HG03460 (cell line): ENCODE data around the gene SEMA4D.

Experiments used
- ATAC-seq: cut with Tn5 transposase; IDR thresholded peaks from one replicate; pipeline ENCODE4 v1.9.1; 2021; ENCODE audit not compliant: unreplicated experiment

Gene SEMA4D

GRCh38 chr9:89414670-89415324 lies 83.1 kb downstream of the SEMA4D start:
- no peak for ATAC-seq

- ATAC-seq, result no peak
Observed at GRCh38 chr9:89413963-89414638, 83.8 kb downstream of the SEMA4D start.

GRCh38 chr9:89412951-89413350 lies 85.0 kb downstream of the SEMA4D start:
- no peak for ATAC-seq

GRCh38 chr9:89412541-89412940 lies 85.4 kb downstream of the SEMA4D start:
- no peak for ATAC-seq

GRCh38 chr9:89411759-89412158 lies 86.2 kb downstream of the SEMA4D start:
- no peak for ATAC-seq

GRCh38 chr9:89410641-89411350 lies 87.1 kb downstream of the SEMA4D start:
- ATAC-seq, result peak; percentile 41

GRCh38 chr9:89410022-89410421 lies 87.9 kb downstream of the SEMA4D start:
- ATAC-seq, result no peak

- no peak for ATAC-seq
Observed at GRCh38 chr9:89409466-89409865, 88.4 kb downstream of the SEMA4D start.

- peak; percentile 39 for ATAC-seq
Observed at GRCh38 chr9:89408628-89409101, 89.2 kb downstream of the SEMA4D start.

GRCh38 chr9:89407070-89407469 lies 90.8 kb downstream of the SEMA4D start:
- ATAC-seq, result no peak

GRCh38 chr9:89405826-89406225 lies 92.1 kb downstream of the SEMA4D start:
- peak; percentile 45 for ATAC-seq

GRCh38 chr9:89404074-89404473 lies 93.8 kb downstream of the SEMA4D start:
- no peak for ATAC-seq

GRCh38 chr9:89402695-89403427 lies 95.1 kb downstream of the SEMA4D start:
- no peak for ATAC-seq

- ATAC-seq, result peak; percentile 76
Observed at GRCh38 chr9:89400403-89401116, 97.4 kb downstream of the SEMA4D start.

- no peak for ATAC-seq
Observed at GRCh38 chr9:89398621-89399020, 99.3 kb downstream of the SEMA4D start.

GRCh38 chr9:89397471-89397870 lies 100.4 kb downstream of the SEMA4D start:
- no peak for ATAC-seq

- ATAC-seq, result no peak
Observed at GRCh38 chr9:89395931-89396710, 101.8 kb downstream of the SEMA4D start.

- ATAC-seq, result no peak
Observed at GRCh38 chr9:89394412-89394811, 103.5 kb downstream of the SEMA4D start.

- ATAC-seq, result no peak
Observed at GRCh38 chr9:89391585-89391984, 106.3 kb downstream of the SEMA4D start.

GRCh38 chr9:89390578-89391116 lies 107.3 kb downstream of the SEMA4D start:
- no peak for ATAC-seq
